ENCODE results near the gene LMO1. TPM values are rescaled to one million over a fixed set of nuclear protein-coding genes. Genes with fewer than 3 reads are reported as not detected.

LMO1 gene
- polyA plus RNA-seq, 1 donor (not counting 4 experiments of a cell fraction or from before 2014, with no cell fraction given) = 0.08 TPM

DNA sequence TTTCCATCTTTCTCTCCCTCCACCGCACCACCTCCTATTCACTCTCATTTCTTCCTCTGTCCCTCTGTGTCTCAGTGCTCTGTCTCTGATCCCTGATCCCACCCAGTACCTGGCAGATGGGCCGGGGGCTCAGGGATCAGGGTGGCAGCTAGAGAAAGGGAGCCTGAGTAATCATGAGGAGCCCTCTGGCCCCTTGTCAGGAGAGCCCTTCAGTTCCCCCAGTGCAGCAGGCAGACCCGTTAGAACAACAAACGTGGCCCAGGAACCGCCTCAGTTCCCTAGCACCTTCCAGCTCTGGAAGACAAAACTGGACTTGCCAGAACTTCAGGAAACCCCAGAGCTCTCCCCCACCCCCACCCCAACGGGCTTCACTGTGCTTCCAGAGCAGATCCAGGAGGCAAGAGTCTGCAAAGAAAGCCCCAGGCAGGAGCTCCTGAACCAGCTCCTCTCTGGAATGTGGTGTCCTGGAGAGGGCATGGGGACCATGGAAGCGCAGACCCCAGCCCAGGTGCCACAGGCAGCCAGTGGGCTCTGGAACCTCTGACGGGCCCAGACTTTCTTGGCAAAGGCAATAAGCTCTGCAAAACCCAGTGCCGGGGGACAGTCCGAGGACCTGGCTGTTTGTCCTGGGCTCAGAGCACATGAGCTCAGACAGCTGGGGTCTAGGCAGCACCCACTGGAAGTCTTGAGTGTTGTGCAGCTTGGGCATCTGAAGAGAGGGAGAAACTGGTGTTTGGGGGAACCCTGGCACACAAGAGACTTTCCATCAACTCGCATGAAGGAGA is 43.2 kb downstream of the LMO1 start:
- H2AFZ ChIP-seq (ENCODE audit: control insufficient read depth, low read length) = no peak overlapping the region
- dilution Hi-C loops (cut with MboI; ENCODE audit: extremely low pct_ligation_motif_present, low sequenced_read_pairs) = loop anchor here (25.0 kb wide), 1 partner anchor 342 kb away; no protein-coding TSS in a partner anchor
- no peak overlapping the region for H3K4me2 ChIP-seq (ENCODE audit: control insufficient read depth, extremely low read depth, insufficient read depth, low read depth, low read length)
- H3K4me1 ChIP-seq (ENCODE audit: control insufficient read depth, extremely low read depth, insufficient read depth, low read length) = peaks cover 3% of the 10 kb centered on the region
- no peaks in the 10 kb centered on the region for H3K36me3 ChIP-seq (ENCODE audit: control insufficient read depth in 2 of 2, extremely low read depth in 1 of 2, insufficient read depth in 2 of 2, low read length in 2 of 2)
- no peaks in the 10 kb centered on the region for H3K9me3 ChIP-seq (ENCODE audit: control insufficient read depth, low read depth, low read length)
- no peaks in the 10 kb centered on the region for H3K79me2 ChIP-seq (ENCODE audit: control insufficient read depth, insufficient read depth, low read length)
- H3K27me3 ChIP-seq (ENCODE audit: control insufficient read depth, extremely low read depth, insufficient read depth, low read length) = peaks cover 11% of the 10 kb centered on the region
- H4K20me1 ChIP-seq (ENCODE audit: control insufficient read depth, extremely low read depth, insufficient read depth, low read length) = no peaks in the 10 kb centered on the region
- H3K9ac ChIP-seq (ENCODE audit: control insufficient read depth, extremely low read depth, insufficient read depth, low read length) = no peak overlapping the region
- TF ChIP-seq, protein P1, sequence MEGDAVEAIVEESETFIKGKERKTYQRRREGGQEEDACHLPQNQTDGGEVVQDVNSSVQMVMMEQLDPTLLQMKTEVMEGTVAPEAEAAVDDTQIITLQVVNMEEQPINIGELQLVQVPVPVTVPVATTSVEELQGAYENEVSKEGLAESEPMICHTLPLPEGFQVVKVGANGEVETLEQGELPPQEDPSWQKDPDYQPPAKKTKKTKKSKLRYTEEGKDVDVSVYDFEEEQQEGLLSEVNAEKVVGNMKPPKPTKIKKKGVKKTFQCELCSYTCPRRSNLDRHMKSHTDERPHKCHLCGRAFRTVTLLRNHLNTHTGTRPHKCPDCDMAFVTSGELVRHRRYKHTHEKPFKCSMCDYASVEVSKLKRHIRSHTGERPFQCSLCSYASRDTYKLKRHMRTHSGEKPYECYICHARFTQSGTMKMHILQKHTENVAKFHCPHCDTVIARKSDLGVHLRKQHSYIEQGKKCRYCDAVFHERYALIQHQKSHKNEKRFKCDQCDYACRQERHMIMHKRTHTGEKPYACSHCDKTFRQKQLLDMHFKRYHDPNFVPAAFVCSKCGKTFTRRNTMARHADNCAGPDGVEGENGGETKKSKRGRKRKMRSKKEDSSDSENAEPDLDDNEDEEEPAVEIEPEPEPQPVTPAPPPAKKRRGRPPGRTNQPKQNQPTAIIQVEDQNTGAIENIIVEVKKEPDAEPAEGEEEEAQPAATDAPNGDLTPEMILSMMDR (optimal IDR thresholded peaks at IDR 0.05 in 1 of 3, IDR thresholded peaks at IDR 0.05 in 1 of 3, conservative IDR thresholded peaks at IDR 0.05 in 1 of 3; ENCODE audit: extremely low read depth in 1 of 3, insufficient read depth in 2 of 3, low read length in 3 of 3) = no peak
- TF ChIP-seq EZH2 (IDR thresholded peaks at IDR 0.05; ENCODE audit: low read length) = no peak
- no peak overlapping the region for H3K27ac ChIP-seq (ENCODE audit: control insufficient read depth, insufficient read depth, low read length)
- no peak overlapping the region for H3K4me3 ChIP-seq (ENCODE audit: control insufficient read depth in 2 of 3, extremely low read depth in 1 of 3, insufficient read depth in 2 of 3, low read depth in 1 of 3, low read length in 3 of 3)
- FAIRE-seq (no peak), DNase-seq (ENCODE audit: low read depth, low spot score) (no peak)
- H3K9me1 ChIP-seq (ENCODE audit: control insufficient read depth, extremely low read depth, insufficient read depth, low read length) = no peaks in the 10 kb centered on the region

DNA sequence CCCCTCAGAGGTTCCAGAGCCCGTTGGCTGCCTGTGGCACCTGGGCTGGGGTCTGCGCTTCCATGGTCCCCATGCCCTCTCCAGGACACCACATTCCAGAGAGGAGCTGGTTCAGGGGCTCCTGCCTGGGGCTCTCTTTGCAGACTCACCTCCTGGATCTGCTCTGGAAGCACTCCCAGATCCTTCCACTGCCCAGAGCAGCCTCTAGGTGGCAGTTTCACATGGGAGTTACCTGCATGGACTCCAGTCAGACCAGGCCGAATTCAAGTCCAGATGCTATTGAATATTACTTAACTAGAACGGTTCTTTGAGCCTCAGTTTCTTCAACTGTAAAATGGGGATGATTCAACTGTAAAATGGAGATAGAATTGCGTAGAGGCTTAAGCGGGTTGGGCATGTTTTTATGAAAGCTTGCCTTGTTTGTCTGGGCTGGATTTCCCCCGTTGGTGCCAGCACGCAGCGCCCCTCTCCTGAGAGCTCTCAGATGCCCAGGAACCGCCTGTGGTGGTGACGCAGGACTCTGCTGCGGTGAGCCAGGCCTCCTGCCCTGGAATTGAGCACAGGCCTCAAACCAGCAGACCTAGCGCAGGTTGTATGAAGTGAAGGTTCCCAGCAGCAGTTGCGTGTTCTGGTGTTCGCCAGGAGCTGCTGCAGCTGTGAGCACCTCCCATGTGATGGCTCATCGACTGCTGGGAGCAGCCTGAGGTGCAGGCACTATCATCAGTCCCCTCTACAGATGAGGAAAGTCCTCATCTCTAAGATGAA is 44.2 kb downstream of the LMO1 start:
- Histone ChIP-seq H3K4me3 (ENCODE audit: control insufficient read depth in 2 of 3, extremely low read depth in 1 of 3, insufficient read depth in 2 of 3, low read depth in 1 of 3, low read length in 3 of 3) (no peak overlapping the region), H3K9me3 (ENCODE audit: control insufficient read depth, low read depth, low read length) (no peaks in the 10 kb centered on the region), H3K4me1 (ENCODE audit: control insufficient read depth, extremely low read depth, insufficient read depth, low read length) (peaks cover 3% of the 10 kb centered on the region), H3K27ac (ENCODE audit: control insufficient read depth, insufficient read depth, low read length) (no peak overlapping the region), H3K27me3 (ENCODE audit: control insufficient read depth, extremely low read depth, insufficient read depth, low read length) (peaks cover 11% of the 10 kb centered on the region), H3K36me3 (ENCODE audit: control insufficient read depth in 2 of 2, extremely low read depth in 1 of 2, insufficient read depth in 2 of 2, low read length in 2 of 2) (no peaks in the 10 kb centered on the region), H4K20me1 (ENCODE audit: control insufficient read depth, extremely low read depth, insufficient read depth, low read length) (no peaks in the 10 kb centered on the region), H2AFZ (ENCODE audit: control insufficient read depth, low read length) (no peak overlapping the region), H3K9me1 (ENCODE audit: control insufficient read depth, extremely low read depth, insufficient read depth, low read length) (no peaks in the 10 kb centered on the region), H3K9ac (ENCODE audit: control insufficient read depth, extremely low read depth, insufficient read depth, low read length) (no peak overlapping the region), H3K4me2 (ENCODE audit: control insufficient read depth, extremely low read depth, insufficient read depth, low read depth, low read length) (no peak overlapping the region), H3K79me2 (ENCODE audit: control insufficient read depth, insufficient read depth, low read length) (no peaks in the 10 kb centered on the region)
- DNase-seq (ENCODE audit: low read depth, low spot score) = no peak
- dilution Hi-C loops (cut with MboI; ENCODE audit: extremely low pct_ligation_motif_present, low sequenced_read_pairs) = loop anchor here (25.0 kb wide), 1 partner anchor 343 kb away; no protein-coding TSS in a partner anchor
- no peak for TF ChIP-seq EZH2 (IDR thresholded peaks at IDR 0.05; ENCODE audit: low read length)
- TF ChIP-seq, protein P1 (optimal IDR thresholded peaks at IDR 0.05 in 1 of 3, IDR thresholded peaks at IDR 0.05 in 1 of 3, conservative IDR thresholded peaks at IDR 0.05 in 1 of 3; ENCODE audit: extremely low read depth in 1 of 3, insufficient read depth in 2 of 3, low read length in 3 of 3) = peak; percentile 74 to 89 (median 81)
- peak; percentile 62 for FAIRE-seq

All from keratinocyte (primary cell).